Hepatocyte (in vitro differentiated cells): Measurements from ENCODE around the gene EMSY. TPM values are rescaled to one million over a fixed set of nuclear protein-coding genes. Genes with fewer than 3 reads are reported as not detected.
A peak's percentile ranks its signal among the peaks of the same experiment; 100 is the strongest.
"Not testable (repeated sequence)": the region's sequence is repeated elsewhere in the genome, so short reads cannot be mapped to it uniquely, and the experiment has no call there.

Source experiments
- DNase-seq: peaks from one replicate; pipeline ENCODE4 v3.0.0-alpha.2; 2016; ENCODE audit warnings: low spot score
- H2AFZ ChIP-seq: fragments of 200-600 bp; sonication (generic); 2 replicates; pipeline ENCODE4 v1.6.0; 2016; ENCODE audit warnings: antibody characterized with exemption, mild to moderate bottlenecking
- H3K27ac ChIP-seq: fragments of 200-600 bp; sonication (generic); 2 replicates; pipeline ENCODE4 v1.5.1; 2016; ENCODE audit warnings: mild to moderate bottlenecking
- H3K27me3 ChIP-seq: fragments of 200-600 bp; sonication (generic); 2 replicates; pipeline ENCODE4 v1.6.1; 2016
- H3K36me3 ChIP-seq: fragments of 200-600 bp; sonication (generic); replicated peaks from 2 replicates; pipeline ENCODE4 v1.5.1; 2016; ENCODE audit warnings: low read depth; ENCODE audit not compliant: insufficient read depth
- H3K4me1 ChIP-seq: fragments of 200-600 bp; sonication (generic); 2 replicates; pipeline ENCODE4 v1.5.1; 2016; ENCODE audit warnings: mild to moderate bottlenecking, moderate library complexity; ENCODE audit not compliant: insufficient read depth
- H3K4me2 ChIP-seq: fragments of 200-600 bp; sonication (generic); 2 replicates; pipeline ENCODE4 v1.6.0; 2016
- H3K4me3 ChIP-seq: fragments of 200-600 bp; sonication (generic); 2 replicates; pipeline ENCODE4 v1.5.1; 2016; ENCODE audit warnings: mild to moderate bottlenecking
- H3K79me2 ChIP-seq: fragments of 200-600 bp; sonication (generic); 2 replicates; pipeline ENCODE4 v1.6.0; 2017; ENCODE audit warnings: mild to moderate bottlenecking
- H3K9me2 ChIP-seq: fragments of 200-600 bp; sonication (generic); replicated peaks from 2 replicates; pipeline ENCODE4 v1.6.0; 2017; ENCODE audit warnings: mild to moderate bottlenecking; ENCODE audit not compliant: insufficient read depth
- H3K9me3 ChIP-seq: fragments of 200-600 bp; sonication (generic); 2 replicates; pipeline ENCODE4 v1.5.1; 2016; ENCODE audit warnings: low read depth, mild to moderate bottlenecking
- H4K20me1 ChIP-seq: fragments of 200-600 bp; sonication (generic); 2 replicates; pipeline ENCODE4 v1.6.0; 2016; ENCODE audit warnings: mild to moderate bottlenecking; ENCODE audit not compliant: insufficient read depth, poor library complexity, severe bottlenecking
- EZH2 ChIP-seq: fragments of 200-600 bp; sonication (generic); IDR thresholded peaks from 2 replicates; pipeline ENCODE4 v1.6.1; 2016; ENCODE audit warnings: antibody characterized with exemption, mild to moderate bottlenecking, borderline replicate concordance
- EZH2phosphoT487 ChIP-seq: fragments of 200-600 bp; sonication (generic); IDR thresholded peaks from one replicate; pipeline ENCODE4 v1.6.1; 2018; ENCODE audit warnings: antibody characterized with exemption, mild to moderate bottlenecking, low read depth, moderate library complexity; ENCODE audit not compliant: unreplicated experiment, severe bottlenecking
- WGBS: methylation state at CpG from one replicate; pipeline ENCODE4 v1.1.6; 2016; ENCODE audit warnings: low lambda C conversion rate; ENCODE audit errors: missing lambda C conversion rate; 5-methylcytosine and 5-hydroxymethylcytosine counted together
- polyA plus RNA-seq: library from polyadenylated mRNA; unstranded; fragments of >200 nt; fragmentation: Nextera tagmentation; extraction: Ambion mirVana; gene quantifications from 2 replicates; pipeline ENCODE4 v1.2.1, GENCODE V29; 2016
- total RNA-seq: library from RNA; depleted of rRNA; stranded (reverse); fragments of >200 nt; gene quantifications from 2 replicates; pipeline ENCODE4 v1.2.3, GENCODE V29; 2014
- TF ChIP-seq, protein P1 (sequence below): fragments of 200-600 bp; sonication (generic); IDR thresholded peaks from 2 replicates; pipeline ENCODE4 v1.5.1; 2016; ENCODE audit warnings: antibody characterized with exemption, mild to moderate bottlenecking; ENCODE audit not compliant: poor library complexity

EMSY gene
- total and polyA plus RNA-seq, 2 experiments from 2014 or later, result 8.2 to 19.4 TPM

DNA sequence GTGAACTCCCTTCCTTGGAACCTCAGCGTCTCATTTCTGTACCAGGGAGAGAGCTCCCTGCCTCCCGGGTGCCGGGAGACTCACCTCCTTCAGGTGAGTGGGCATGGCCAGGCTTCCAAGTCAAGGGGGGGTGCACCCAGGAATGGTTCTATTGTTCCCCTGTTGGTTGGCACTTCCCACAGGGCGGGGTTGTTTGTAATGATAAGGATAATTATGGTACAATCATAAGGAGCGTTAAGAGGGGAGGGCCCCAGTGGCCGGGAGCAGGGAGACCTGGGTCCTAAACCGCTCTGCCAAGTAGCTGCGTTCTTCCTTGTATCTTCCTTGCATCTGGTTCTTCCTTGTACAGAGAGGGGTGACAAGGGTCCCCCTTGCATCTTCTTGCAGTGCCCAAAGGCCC lies 146.6 kb downstream of the EMSY start:
- no peak for TF ChIP-seq EZH2phosphoT487
- Histone ChIP-seq H3K4me3 (no peak overlapping the region), H4K20me1 (no peaks in the 10 kb centered on the region), H3K27me3 (no peaks in the 10 kb centered on the region), H3K36me3 (no peaks in the 10 kb centered on the region), H3K27ac (no peak overlapping the region), H3K4me2 (no peak overlapping the region), H3K4me1 (peaks cover 12% of the 10 kb centered on the region), H2AFZ (no peak overlapping the region), H3K9me2 (no peaks in the 10 kb centered on the region), H3K9me3 (no peaks in the 10 kb centered on the region), H3K79me2 (no peaks in the 10 kb centered on the region)
- no peak for DNase-seq
- WGBS, result 85% methylated on average over 8 of the region's 8 CpGs

DNA sequence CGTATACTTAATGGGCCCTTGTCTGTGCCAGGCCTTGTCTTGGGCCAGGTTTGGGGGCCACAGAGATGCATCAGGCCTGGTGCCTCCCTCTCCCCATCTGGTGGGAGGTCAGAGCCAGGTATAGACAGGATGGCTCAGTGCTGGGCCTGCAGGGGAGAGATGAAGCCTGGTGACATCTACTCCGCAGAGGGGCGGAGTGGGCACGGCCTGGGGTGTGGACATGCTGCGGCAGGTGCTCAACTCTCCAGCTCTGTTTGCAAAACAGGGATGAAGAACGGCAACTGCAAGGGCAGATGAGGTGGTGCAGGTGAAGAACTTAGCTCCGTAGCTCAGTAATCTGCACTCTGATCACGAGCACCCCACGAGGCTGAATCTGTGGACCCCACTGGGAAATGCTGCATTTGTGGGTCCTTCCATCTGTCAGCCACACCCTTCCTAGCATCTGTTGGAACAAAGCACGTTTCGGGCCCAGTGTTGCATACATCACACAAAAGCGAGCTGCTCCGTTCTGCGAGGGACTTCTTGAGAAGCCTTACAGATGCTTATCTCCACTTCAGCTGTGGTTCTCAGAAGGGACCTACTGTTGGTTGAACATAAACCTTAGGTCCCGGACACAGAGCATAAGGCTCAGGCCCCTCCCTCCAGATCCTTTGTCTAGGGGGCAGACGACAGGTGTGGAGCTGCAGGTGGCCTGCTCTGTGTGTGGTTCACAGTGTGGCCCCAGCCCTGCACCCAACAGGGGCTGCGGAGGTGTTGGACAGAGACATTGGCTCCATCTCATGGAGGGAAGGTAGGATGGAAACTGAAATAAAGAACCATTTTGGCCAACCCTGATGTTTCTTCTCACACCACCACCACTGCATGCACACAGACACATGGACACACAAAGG lies 147.5 kb downstream of the EMSY start:
- H3K27me3 ChIP-seq, result no peaks in the 10 kb centered on the region
- no peak overlapping the region for H3K27ac ChIP-seq
- H3K36me3 ChIP-seq, result no peaks in the 10 kb centered on the region
- H3K4me1 ChIP-seq, result peaks cover 12% of the 10 kb centered on the region
- TF ChIP-seq EZH2, result no peak
- TF ChIP-seq, protein P1, sequence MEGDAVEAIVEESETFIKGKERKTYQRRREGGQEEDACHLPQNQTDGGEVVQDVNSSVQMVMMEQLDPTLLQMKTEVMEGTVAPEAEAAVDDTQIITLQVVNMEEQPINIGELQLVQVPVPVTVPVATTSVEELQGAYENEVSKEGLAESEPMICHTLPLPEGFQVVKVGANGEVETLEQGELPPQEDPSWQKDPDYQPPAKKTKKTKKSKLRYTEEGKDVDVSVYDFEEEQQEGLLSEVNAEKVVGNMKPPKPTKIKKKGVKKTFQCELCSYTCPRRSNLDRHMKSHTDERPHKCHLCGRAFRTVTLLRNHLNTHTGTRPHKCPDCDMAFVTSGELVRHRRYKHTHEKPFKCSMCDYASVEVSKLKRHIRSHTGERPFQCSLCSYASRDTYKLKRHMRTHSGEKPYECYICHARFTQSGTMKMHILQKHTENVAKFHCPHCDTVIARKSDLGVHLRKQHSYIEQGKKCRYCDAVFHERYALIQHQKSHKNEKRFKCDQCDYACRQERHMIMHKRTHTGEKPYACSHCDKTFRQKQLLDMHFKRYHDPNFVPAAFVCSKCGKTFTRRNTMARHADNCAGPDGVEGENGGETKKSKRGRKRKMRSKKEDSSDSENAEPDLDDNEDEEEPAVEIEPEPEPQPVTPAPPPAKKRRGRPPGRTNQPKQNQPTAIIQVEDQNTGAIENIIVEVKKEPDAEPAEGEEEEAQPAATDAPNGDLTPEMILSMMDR, result no peak
- TF ChIP-seq EZH2phosphoT487, result no peak
- H3K79me2 ChIP-seq, result no peaks in the 10 kb centered on the region
- H3K9me3 ChIP-seq, result no peaks in the 10 kb centered on the region
- 89% methylated on average over 17 of the region's 17 CpGs for WGBS
- DNase-seq, result peak; percentile 3
- H3K4me2 ChIP-seq, result no peak overlapping the region
- no peaks in the 10 kb centered on the region for H4K20me1 ChIP-seq
- no peak overlapping the region for H2AFZ ChIP-seq
- no peaks in the 10 kb centered on the region for H3K9me2 ChIP-seq
- no peak overlapping the region for H3K4me3 ChIP-seq

DNA sequence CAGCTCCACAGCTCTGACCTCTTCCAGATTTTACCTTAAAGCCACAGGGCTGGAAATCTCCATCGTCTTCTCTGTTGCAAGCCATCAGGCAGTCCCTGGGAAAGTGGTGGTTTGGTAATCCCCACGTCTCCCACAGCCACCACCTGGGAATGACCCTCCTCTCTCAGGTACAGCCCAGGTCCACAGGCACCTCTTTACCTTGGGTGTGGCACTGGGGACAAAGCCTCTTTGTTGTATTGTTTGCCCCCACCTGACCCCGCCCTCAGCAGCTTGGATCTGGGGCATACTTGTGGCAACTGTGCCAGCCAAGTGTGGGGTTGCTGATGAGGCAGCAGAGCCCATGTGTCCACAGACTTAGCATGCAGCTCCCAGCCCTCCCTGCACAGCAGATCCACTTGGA lies 148.1 kb downstream of the EMSY start:
- H3K27me3 ChIP-seq, result no peaks in the 10 kb centered on the region
- no peaks in the 10 kb centered on the region for H3K9me3 ChIP-seq
- H3K27ac ChIP-seq, result no peak overlapping the region
- H2AFZ ChIP-seq, result no peak overlapping the region
- no peak for TF ChIP-seq EZH2phosphoT487
- TF ChIP-seq EZH2, result no peak
- TF ChIP-seq, protein P1, result no peak
- H3K36me3 ChIP-seq, result no peaks in the 10 kb centered on the region
- H4K20me1 ChIP-seq, result no peaks in the 10 kb centered on the region
- H3K4me1 ChIP-seq, result peaks cover 12% of the 10 kb centered on the region
- H3K9me2 ChIP-seq, result no peaks in the 10 kb centered on the region
- no peak overlapping the region for H3K4me3 ChIP-seq
- H3K4me2 ChIP-seq, result no peak overlapping the region
- DNase-seq, result peak; percentile 6
- H3K79me2 ChIP-seq, result no peaks in the 10 kb centered on the region
- WGBS, result 75% methylated on average over 3 of the region's 3 CpGs

DNA sequence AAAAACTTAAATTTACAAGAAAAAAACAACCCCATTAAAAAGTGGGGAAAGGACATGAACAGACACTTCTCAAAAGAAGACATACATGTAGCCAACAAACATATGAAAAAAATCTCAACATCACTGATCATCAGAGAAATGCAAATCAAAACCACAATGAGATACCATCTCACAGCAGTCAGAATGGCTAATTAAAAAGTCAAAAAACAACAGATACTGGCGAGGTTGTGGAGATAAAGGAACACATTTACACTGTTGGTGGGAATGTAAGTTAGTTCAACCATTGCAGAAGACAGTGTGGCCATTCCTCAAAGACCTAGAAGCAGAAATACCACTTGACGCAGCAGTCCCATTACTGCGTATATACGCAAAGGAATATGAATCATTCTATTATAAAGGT lies 150.3 kb downstream of the EMSY start:
- H3K36me3 ChIP-seq, H3K27ac ChIP-seq, H3K79me2 ChIP-seq, H3K9me2 ChIP-seq, H3K27me3 ChIP-seq, H2AFZ ChIP-seq, H4K20me1 ChIP-seq, H3K4me1 ChIP-seq, H3K4me2 ChIP-seq, H3K4me3 ChIP-seq, DNase-seq, H3K9me3 ChIP-seq: not testable (repeated sequence)
- 85% methylated on average over 4 of the region's 4 CpGs for WGBS
